GM12801 (cell line): ENCODE data around the gene TMPRSS7.

Source experiments
- CTCF ChIP-seq: IDR thresholded peaks from one replicate; pipeline ENCODE4 v1.5.1; 2011; ENCODE audit warnings: control low read depth; ENCODE audit not compliant: insufficient read length; ENCODE audit errors: extremely low read depth

TMPRSS7 gene

GRCh38 chr3:112034436-112034835 lies at the start of gene TMPRSS7:
TSS of gene TMPRSS7 (plus strand) at chr3:112034736. CDS start at chr3:112034846, 110 bp downstream.
- no peak for TF ChIP-seq CTCF

GRCh38 chr3:111986800-111987199 lies 47.7 kb upstream of the TMPRSS7 start:
- TF ChIP-seq CTCF = no peak

- TF ChIP-seq CTCF = no peak
These were observed 45.4 kb upstream of the TMPRSS7 start for GRCh38 chr3:111989061-111989678.

GRCh38 chr3:111993038-111993437 lies 41.5 kb upstream of the TMPRSS7 start:
- no peak for TF ChIP-seq CTCF

- no peak for TF ChIP-seq CTCF
These were observed 35.7 kb upstream of the TMPRSS7 start, which contains the start of gene TAGLN3 for GRCh38 chr3:111998636-111999483. TSS of gene TAGLN3 (plus strand) at chr3:111998922. CDS start at chr3:111999423, 501 bp downstream.

GRCh38 chr3:111999484-112000324 lies 34.8 kb upstream of the TMPRSS7 start:
- TF ChIP-seq CTCF = no peak

GRCh38 chr3:112000367-112000771 lies 34.2 kb upstream of the TMPRSS7 start:
- no peak for TF ChIP-seq CTCF
